ENCODE data around the gene ABCA12.

DNA sequence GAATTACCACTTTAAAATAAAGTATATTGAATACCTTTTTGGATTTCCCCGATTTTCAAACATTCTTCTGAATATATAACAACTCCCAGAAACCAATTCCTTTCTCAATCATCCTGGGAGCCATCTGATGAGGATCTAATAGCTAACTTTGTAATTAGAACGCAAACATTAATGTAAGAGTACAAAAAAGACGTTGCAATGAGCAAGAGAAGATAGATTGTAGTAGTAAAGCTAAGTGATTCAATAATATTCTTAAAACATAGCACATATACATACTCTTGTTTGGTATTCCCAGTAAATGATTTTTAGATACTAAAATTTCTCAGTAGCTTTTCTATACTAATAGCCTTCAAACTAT lies 1.1 kb downstream of the ABCA12 start:
- TF ChIP-seq, protein P1, sequence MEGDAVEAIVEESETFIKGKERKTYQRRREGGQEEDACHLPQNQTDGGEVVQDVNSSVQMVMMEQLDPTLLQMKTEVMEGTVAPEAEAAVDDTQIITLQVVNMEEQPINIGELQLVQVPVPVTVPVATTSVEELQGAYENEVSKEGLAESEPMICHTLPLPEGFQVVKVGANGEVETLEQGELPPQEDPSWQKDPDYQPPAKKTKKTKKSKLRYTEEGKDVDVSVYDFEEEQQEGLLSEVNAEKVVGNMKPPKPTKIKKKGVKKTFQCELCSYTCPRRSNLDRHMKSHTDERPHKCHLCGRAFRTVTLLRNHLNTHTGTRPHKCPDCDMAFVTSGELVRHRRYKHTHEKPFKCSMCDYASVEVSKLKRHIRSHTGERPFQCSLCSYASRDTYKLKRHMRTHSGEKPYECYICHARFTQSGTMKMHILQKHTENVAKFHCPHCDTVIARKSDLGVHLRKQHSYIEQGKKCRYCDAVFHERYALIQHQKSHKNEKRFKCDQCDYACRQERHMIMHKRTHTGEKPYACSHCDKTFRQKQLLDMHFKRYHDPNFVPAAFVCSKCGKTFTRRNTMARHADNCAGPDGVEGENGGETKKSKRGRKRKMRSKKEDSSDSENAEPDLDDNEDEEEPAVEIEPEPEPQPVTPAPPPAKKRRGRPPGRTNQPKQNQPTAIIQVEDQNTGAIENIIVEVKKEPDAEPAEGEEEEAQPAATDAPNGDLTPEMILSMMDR (IDR thresholded peaks at IDR 0.05; ENCODE audit: low read depth, low read length) = no peak
- no peak for TF ChIP-seq POLR2A (IDR thresholded peaks at IDR 0.05; ENCODE audit: extremely low read depth, insufficient read length)
- TF ChIP-seq, protein P2, sequence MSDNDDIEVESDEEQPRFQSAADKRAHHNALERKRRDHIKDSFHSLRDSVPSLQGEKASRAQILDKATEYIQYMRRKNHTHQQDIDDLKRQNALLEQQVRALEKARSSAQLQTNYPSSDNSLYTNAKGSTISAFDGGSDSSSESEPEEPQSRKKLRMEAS (IDR thresholded peaks at IDR 0.05; ENCODE audit: low read depth, low read length) = no peak

All from NB4 (cell line).